Hepatocyte (in vitro differentiated cells): Measurements from ENCODE around the gene GPR183. TPM values are rescaled to one million over a fixed set of nuclear protein-coding genes. Genes with fewer than 3 reads are reported as not detected.

Experiments used
- DNase-seq: peaks from one replicate; pipeline ENCODE4 v3.0.0-alpha.2; 2016; ENCODE audit warnings: low spot score
- H2AFZ ChIP-seq: fragments of 200-600 bp; sonication (generic); 2 replicates; pipeline ENCODE4 v1.6.0; 2016; ENCODE audit warnings: antibody characterized with exemption, mild to moderate bottlenecking
- H3K27ac ChIP-seq: fragments of 200-600 bp; sonication (generic); 2 replicates; pipeline ENCODE4 v1.5.1; 2016; ENCODE audit warnings: mild to moderate bottlenecking
- H3K27me3 ChIP-seq: fragments of 200-600 bp; sonication (generic); 2 replicates; pipeline ENCODE4 v1.6.1; 2016
- H3K36me3 ChIP-seq: fragments of 200-600 bp; sonication (generic); replicated peaks from 2 replicates; pipeline ENCODE4 v1.5.1; 2016; ENCODE audit warnings: low read depth; ENCODE audit not compliant: insufficient read depth
- H3K4me1 ChIP-seq: fragments of 200-600 bp; sonication (generic); 2 replicates; pipeline ENCODE4 v1.5.1; 2016; ENCODE audit warnings: mild to moderate bottlenecking, moderate library complexity; ENCODE audit not compliant: insufficient read depth
- H3K4me2 ChIP-seq: fragments of 200-600 bp; sonication (generic); 2 replicates; pipeline ENCODE4 v1.6.0; 2016
- H3K4me3 ChIP-seq: fragments of 200-600 bp; sonication (generic); 2 replicates; pipeline ENCODE4 v1.5.1; 2016; ENCODE audit warnings: mild to moderate bottlenecking
- H3K79me2 ChIP-seq: fragments of 200-600 bp; sonication (generic); 2 replicates; pipeline ENCODE4 v1.6.0; 2017; ENCODE audit warnings: mild to moderate bottlenecking
- H3K9me2 ChIP-seq: fragments of 200-600 bp; sonication (generic); replicated peaks from 2 replicates; pipeline ENCODE4 v1.6.0; 2017; ENCODE audit warnings: mild to moderate bottlenecking; ENCODE audit not compliant: insufficient read depth
- H3K9me3 ChIP-seq: fragments of 200-600 bp; sonication (generic); 2 replicates; pipeline ENCODE4 v1.5.1; 2016; ENCODE audit warnings: low read depth, mild to moderate bottlenecking
- H4K20me1 ChIP-seq: fragments of 200-600 bp; sonication (generic); 2 replicates; pipeline ENCODE4 v1.6.0; 2016; ENCODE audit warnings: mild to moderate bottlenecking; ENCODE audit not compliant: insufficient read depth, poor library complexity, severe bottlenecking
- CTCF ChIP-seq: fragments of 200-600 bp; sonication (generic); IDR thresholded peaks from 2 replicates; pipeline ENCODE4 v1.5.1; 2016; ENCODE audit warnings: antibody characterized with exemption, mild to moderate bottlenecking; ENCODE audit not compliant: poor library complexity
- EZH2 ChIP-seq: fragments of 200-600 bp; sonication (generic); IDR thresholded peaks from 2 replicates; pipeline ENCODE4 v1.6.1; 2016; ENCODE audit warnings: antibody characterized with exemption, mild to moderate bottlenecking, borderline replicate concordance
- EZH2phosphoT487 ChIP-seq: fragments of 200-600 bp; sonication (generic); IDR thresholded peaks from one replicate; pipeline ENCODE4 v1.6.1; 2018; ENCODE audit warnings: antibody characterized with exemption, mild to moderate bottlenecking, low read depth, moderate library complexity; ENCODE audit not compliant: unreplicated experiment, severe bottlenecking
- WGBS: methylation state at CpG from one replicate; pipeline ENCODE4 v1.1.6; 2016; ENCODE audit warnings: low lambda C conversion rate; ENCODE audit errors: missing lambda C conversion rate; 5-methylcytosine and 5-hydroxymethylcytosine counted together
- polyA plus RNA-seq: library from polyadenylated mRNA; unstranded; fragments of >200 nt; fragmentation: Nextera tagmentation; extraction: Ambion mirVana; gene quantifications from 2 replicates; pipeline ENCODE4 v1.2.1, GENCODE V29; 2016
- total RNA-seq: library from RNA; depleted of rRNA; stranded (reverse); fragments of >200 nt; gene quantifications from 2 replicates; pipeline ENCODE4 v1.2.3, GENCODE V29; 2014

The GPR183 gene
- total and polyA plus RNA-seq, 2 experiments from 2014 or later = 1.4 to 5.2 TPM

GRCh38 chr13:99301056-99301838 is 6.0 kb downstream of the GPR183 start:
- H3K4me1 ChIP-seq = no peaks in the 10 kb centered on the region
- WGBS = 90% methylated on average over 7 of the region's 7 CpGs

GRCh38 chr13:99299920-99300341 is 7.3 kb downstream of the GPR183 start:
- no peaks in the 10 kb centered on the region for H4K20me1 ChIP-seq
- no peaks in the 10 kb centered on the region for H3K9me3 ChIP-seq
- H3K4me3 ChIP-seq = no peak overlapping the region
- H3K27me3 ChIP-seq = no peaks in the 10 kb centered on the region
- H3K79me2 ChIP-seq = no peaks in the 10 kb centered on the region
- no peak overlapping the region for H3K27ac ChIP-seq
- 86% methylated on average over 4 of the region's 4 CpGs for WGBS
- H3K9me2 ChIP-seq = no peaks in the 10 kb centered on the region
- H3K4me2 ChIP-seq = no peak overlapping the region
- DNase-seq = no peak
- no peak overlapping the region for H2AFZ ChIP-seq
- TF ChIP-seq EZH2 (no peak), CTCF (no peak), EZH2phosphoT487 (no peak)
- H3K36me3 ChIP-seq = no peaks in the 10 kb centered on the region
- peaks cover 6% of the 10 kb centered on the region for H3K4me1 ChIP-seq

More at GRCh38 chr13:99301056-99301838, 6.0 kb downstream of the GPR183 start:
- no peak for TF ChIP-seq EZH2phosphoT487
- no peak for TF ChIP-seq EZH2
- TF ChIP-seq CTCF = no peak
- no peak for DNase-seq
- H3K27me3 ChIP-seq = no peaks in the 10 kb centered on the region
- H3K79me2 ChIP-seq = no peaks in the 10 kb centered on the region
- H3K9me2 ChIP-seq = no peaks in the 10 kb centered on the region
- no peaks in the 10 kb centered on the region for H3K9me3 ChIP-seq
- no peak overlapping the region for H2AFZ ChIP-seq
- H4K20me1 ChIP-seq = no peaks in the 10 kb centered on the region
- no peak overlapping the region for H3K27ac ChIP-seq
- H3K4me2 ChIP-seq = no peak overlapping the region
- H3K36me3 ChIP-seq = no peaks in the 10 kb centered on the region
- no peak overlapping the region for H3K4me3 ChIP-seq

- Histone ChIP-seq H3K4me2 (no peak overlapping the region), H2AFZ (no peak overlapping the region), H3K79me2 (no peaks in the 10 kb centered on the region), H3K4me1 (peaks cover 6% of the 10 kb centered on the region), H3K4me3 (no peak overlapping the region), H3K9me3 (no peaks in the 10 kb centered on the region), H3K27me3 (no peaks in the 10 kb centered on the region), H3K27ac (no peak overlapping the region), H4K20me1 (no peaks in the 10 kb centered on the region), H3K9me2 (no peaks in the 10 kb centered on the region), H3K36me3 (no peaks in the 10 kb centered on the region)
- 75% methylated on average over 4 of the region's 4 CpGs for WGBS
- TF ChIP-seq EZH2phosphoT487 (no peak), EZH2 (no peak), CTCF (no peak)
- no peak for DNase-seq
These were observed 7.8 kb downstream of the GPR183 start for GRCh38 chr13:99299256-99299919.
